HepG2 (cell line): ENCODE results near the gene GASK1A. TPM values are rescaled to one million over a fixed set of nuclear protein-coding genes. Genes with fewer than 3 reads are reported as not detected.

Experiments used
- ATAC-seq: fragments of 200-7000 bp; cut with Tn5 transposase; 3 replicates; pipeline ENCODE4 v1.9.1; 2020; ENCODE audit warnings: mild to moderate bottlenecking, moderate library complexity
- BruUV-seq: library from RNA; stranded (reverse); fragments of 400-500 nt; replicated peaks from 2 replicates; lab custom pipeline; 2021; lab: Mats Ljungman, UMichigan
- CTCF ChIA-PET: fragments of 300-600 bp; formaldehyde crosslinking; extraction: SDS; loops from one replicate; lab custom pipeline; 2021; ENCODE audit warnings: low total read pairs, inconsistent platforms, low intra/inter-chr PET ratio; lab: Yijun Ruan, JAX
- POLR2A ChIA-PET: fragments of 350-600 bp; sonication (Branson Sonifier 250); formaldehyde crosslinking; loops from one replicate; lab custom pipeline; 2020; ENCODE audit warnings: antibody characterized with exemption, inconsistent platforms; lab: Yijun Ruan, JAX
- DNase-seq: peaks from one replicate; pipeline ENCODE4 v3.0.0-alpha.2; 2015; ENCODE audit warnings: low spot score
- FAIRE-seq: peaks from 3 replicates; lab custom pipeline; 2011; peaks lifted over from hg19 to GRCh38; lab: Jason Lieb, UNC
- H2AFZ ChIP-seq: one replicate; pipeline ENCODE4 v1.6.1; 2011; ENCODE audit warnings: low read length, inconsistent platforms
- H3K27ac ChIP-seq: fragments of 300-600 bp; 3 replicates; pipeline ENCODE4 v1.8.0; 2011; ENCODE audit warnings: mixed run types, mild to moderate bottlenecking, mixed read lengths, low read length, inconsistent platforms; ENCODE audit not compliant: insufficient read depth; ENCODE audit errors: extremely low read length
- H3K27me3 ChIP-seq, 2 experiments: fragments of 200-600 bp in 1 of 2; 2 replicates in 1 of 2; 3 replicates in 1 of 2; pipeline versions ENCODE4 v1.6.0 to v1.8.0; 2011; ENCODE audit warnings: low read length in 2 of 2, mild to moderate bottlenecking in 2 of 2, moderate library complexity in 2 of 2, inconsistent platforms in 1 of 2; ENCODE audit not compliant: insufficient read depth in 2 of 2, control insufficient read depth in 1 of 2
- H3K36me3 ChIP-seq, 2 experiments: fragments of 200-600 bp in 1 of 2; replicated peaks in 1 of 2; 2 replicates in 1 of 2; 3 replicates in 1 of 2; pipeline versions ENCODE4 v1.5.1 to v1.8.0; 2011; ENCODE audit warnings: low read length in 2 of 2, inconsistent platforms in 1 of 2; ENCODE audit not compliant: insufficient read depth in 2 of 2, control insufficient read depth in 1 of 2
- H3K4me1 ChIP-seq: 2 replicates; pipeline ENCODE4 v1.5.1; 2012; ENCODE audit warnings: low read length, inconsistent platforms; ENCODE audit not compliant: insufficient read depth
- H3K4me2 ChIP-seq: 2 replicates; pipeline ENCODE4 v1.6.0; 2011; ENCODE audit warnings: low read depth, low read length, inconsistent platforms
- H3K4me3 ChIP-seq, 3 experiments: fragments of 200-600 bp in 1 of 3; sonication (generic), shearing (Covaris generic) in 1 of 3; replicated peaks in 1 of 3; 2 replicates each; pipeline ENCODE4 v1.5.1; 2011 to 2016; ENCODE audit warnings: low read length in 3 of 3, inconsistent platforms in 2 of 3, low read depth in 2 of 3, mild to moderate bottlenecking in 2 of 3, control low read depth in 1 of 3, mixed read lengths in 1 of 3; ENCODE audit not compliant: insufficient read depth in 1 of 3
- H3K79me2 ChIP-seq: one replicate; pipeline ENCODE4 v1.6.1; 2011; ENCODE audit warnings: low read length, inconsistent platforms; ENCODE audit not compliant: insufficient read depth
- H3K9ac ChIP-seq: 2 replicates; pipeline ENCODE4 v1.6.0; 2011; ENCODE audit warnings: mild to moderate bottlenecking, low read depth, low read length, inconsistent platforms; ENCODE audit not compliant: insufficient read depth
- H3K9me3 ChIP-seq: 2 replicates; pipeline ENCODE4 v1.5.1; 2012; ENCODE audit warnings: mild to moderate bottlenecking, low read length
- H4K20me1 ChIP-seq: 2 replicates; pipeline ENCODE4 v1.6.0; 2011; ENCODE audit warnings: inconsistent platforms, mild to moderate bottlenecking, low read length, moderate library complexity; ENCODE audit not compliant: insufficient read depth
- FOXM1 ChIP-seq: sonication (generic); formaldehyde crosslinking; IDR thresholded peaks from 2 replicates; pipeline ENCODE4 v1.5.0; 2020; ENCODE audit warnings: missing genetic modification reagents
- POLR2A ChIP-seq, 2 experiments: IDR thresholded peaks; 2 replicates each; pipeline ENCODE4 v1.6.1; 2011; ENCODE audit warnings: low read depth in 2 of 2, low read length in 2 of 2, mild to moderate bottlenecking in 1 of 2, moderate library complexity in 1 of 2; ENCODE audit not compliant: insufficient read depth in 1 of 2
- ZBTB3 ChIP-seq: sonication (generic); formaldehyde crosslinking; IDR thresholded peaks from 2 replicates; pipeline ENCODE4 v1.4.0; 2020; ENCODE audit warnings: low read depth, mild to moderate bottlenecking, moderate library complexity, missing genetic modification reagents, borderline replicate concordance
- ZMYM3 ChIP-seq: sonication (generic); formaldehyde crosslinking; IDR thresholded peaks from 2 replicates; pipeline ENCODE4 v1.5.1; 2020; ENCODE audit warnings: mild to moderate bottlenecking, missing genetic modification reagents
- ZNF703 ChIP-seq: sonication (generic); formaldehyde crosslinking; IDR thresholded peaks from 2 replicates; pipeline ENCODE4 v1.5.1; 2020; ENCODE audit warnings: missing genetic modification reagents, mild to moderate bottlenecking, moderate library complexity, borderline replicate concordance
- WGBS: methylation state at CpG from one replicate; pipeline ENCODE4 v1.1.6; 2017; ENCODE audit warnings: low lambda C conversion rate; 5-methylcytosine and 5-hydroxymethylcytosine counted together
- in situ Hi-C: cut with HindIII; loops from 2 replicates; pipeline ENCODE4 v1.10.0; 2017; ENCODE audit warnings: low pct_unique_long_range_greater_than_20kb; ENCODE audit not compliant: extremely low pct_ligation_motif_present
- intact Hi-C: fragments of 100-400 bp; cut with micrococcal nuclease; formaldehyde crosslinking; loops from one replicate; pipeline ENCODE4 v1.10.0; 2022; ENCODE audit not compliant: unreplicated experiment
- polyA plus RNA-seq, 8 experiments: library from polyadenylated mRNA; depleted of rRNA in 3 of 8; stranded (reverse) in 7 of 8; unstranded in 1 of 8; fragments of >200 nt; fragmentation: Illumina TruSeq in 4 of 8; extraction: Trizol in 4 of 8; gene quantifications; 2 replicates each; pipeline versions ENCODE4 v1.2.1 to v1.2.3, GENCODE V29; 2011 to 2016; ENCODE audit warnings: low read depth in 4 of 8, missing spikeins in 1 of 8, mixed read lengths in 1 of 8; ENCODE audit not compliant: insufficient read depth in 1 of 8
- total RNA-seq, 5 experiments: library from RNA; depleted of rRNA; stranded (reverse); fragments of >200 nt; fragmentation: Illumina TruSeq; extraction: Trizol; gene quantifications; 2 replicates each; pipeline ENCODE4 v1.2.3, GENCODE V29; 2016; ENCODE audit warnings: low read depth in 1 of 5
- TF ChIP-seq, protein P1 (sequence below): fragments of 450-650 bp; IDR thresholded peaks from 2 replicates; pipeline ENCODE4 v1.6.1; 2016
- TF ChIP-seq, protein P2 (sequence below): sonication (generic); formaldehyde crosslinking; IDR thresholded peaks from 2 replicates; pipeline ENCODE4 v1.5.0; 2020; ENCODE audit warnings: missing genetic modification reagents
- TF ChIP-seq, protein P3 (sequence below): IDR thresholded peaks from 2 replicates; pipeline ENCODE4 v1.6.1; 2016; ENCODE audit warnings: low read depth, missing genetic modification reagents, missing compliant biosample characterization
- TF ChIP-seq, protein P4 (sequence below): sonication (generic); formaldehyde crosslinking; IDR thresholded peaks from 2 replicates; pipeline ENCODE4 v1.5.1; 2020; ENCODE audit warnings: mild to moderate bottlenecking, missing genetic modification reagents, borderline replicate concordance

GASK1A gene
- total and polyA plus RNA-seq, 2 of the 13 experiments (the other 11 are each of a cell fraction or from before 2014, with no cell fraction given), result not detected

DNA sequence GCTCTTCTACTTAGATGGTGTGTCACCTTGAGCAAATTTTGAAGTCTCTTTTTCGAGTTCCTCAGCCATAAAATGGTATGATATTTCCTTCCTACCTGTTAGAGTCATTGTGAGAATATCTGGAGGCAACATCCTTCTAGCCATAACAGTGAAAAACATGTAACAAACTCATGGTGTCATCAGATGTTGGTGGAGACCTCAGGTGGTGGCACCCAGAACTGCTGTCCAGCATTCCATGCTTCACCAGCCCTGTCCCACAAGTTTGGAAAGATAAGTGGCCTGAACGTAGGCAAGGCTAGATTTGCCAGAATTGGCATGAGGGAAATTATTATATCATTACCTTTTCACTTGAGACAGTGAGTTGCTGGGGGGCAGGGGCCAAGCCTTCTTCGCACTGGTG lies 30.4 kb downstream of the GASK1A start:
- Histone ChIP-seq H3K79me2 (no peaks in the 10 kb centered on the region), H3K36me3 (no peaks in the 10 kb centered on the region), H2AFZ (no peak overlapping the region), H3K27me3 (no peaks in the 10 kb centered on the region), H3K27ac (no peak overlapping the region), H4K20me1 (no peaks in the 10 kb centered on the region), H3K4me1 (no peaks in the 10 kb centered on the region), H3K9me3 (peaks cover 31% of the 10 kb centered on the region), H3K4me3 (no peak overlapping the region), H3K9ac (no peak overlapping the region), H3K4me2 (no peak overlapping the region)
- FAIRE-seq, result no peak
- TF ChIP-seq, protein P1, sequence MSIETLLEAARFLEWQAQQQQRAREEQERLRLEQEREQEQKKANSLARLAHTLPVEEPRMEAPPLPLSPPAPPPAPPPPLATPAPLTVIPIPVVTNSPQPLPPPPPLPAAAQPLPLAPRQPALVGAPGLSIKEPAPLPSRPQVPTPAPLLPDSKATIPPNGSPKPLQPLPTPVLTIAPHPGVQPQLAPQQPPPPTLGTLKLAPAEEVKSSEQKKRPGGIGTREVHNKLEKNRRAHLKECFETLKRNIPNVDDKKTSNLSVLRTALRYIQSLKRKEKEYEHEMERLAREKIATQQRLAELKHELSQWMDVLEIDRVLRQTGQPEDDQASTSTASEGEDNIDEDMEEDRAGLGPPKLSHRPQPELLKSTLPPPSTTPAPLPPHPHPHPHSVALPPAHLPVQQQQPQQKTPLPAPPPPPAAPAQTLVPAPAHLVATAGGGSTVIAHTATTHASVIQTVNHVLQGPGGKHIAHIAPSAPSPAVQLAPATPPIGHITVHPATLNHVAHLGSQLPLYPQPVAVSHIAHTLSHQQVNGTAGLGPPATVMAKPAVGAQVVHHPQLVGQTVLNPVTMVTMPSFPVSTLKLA, result no peak
- TF ChIP-seq FOXM1 (CRISPR knock-in tag) (no peak), ZMYM3 (no peak)
- in situ Hi-C loops, result no loop called here
- intact Hi-C loops, result no loop called here
- POLR2A ChIA-PET, result no interaction called here
- ATAC-seq, result no peak
- BruUV-seq, result no TSS peak
- WGBS, result 25% methylated on average over 2 of the region's 3 CpGs
- CTCF ChIA-PET, result no interaction called here
- DNase-seq, result no peak

DNA sequence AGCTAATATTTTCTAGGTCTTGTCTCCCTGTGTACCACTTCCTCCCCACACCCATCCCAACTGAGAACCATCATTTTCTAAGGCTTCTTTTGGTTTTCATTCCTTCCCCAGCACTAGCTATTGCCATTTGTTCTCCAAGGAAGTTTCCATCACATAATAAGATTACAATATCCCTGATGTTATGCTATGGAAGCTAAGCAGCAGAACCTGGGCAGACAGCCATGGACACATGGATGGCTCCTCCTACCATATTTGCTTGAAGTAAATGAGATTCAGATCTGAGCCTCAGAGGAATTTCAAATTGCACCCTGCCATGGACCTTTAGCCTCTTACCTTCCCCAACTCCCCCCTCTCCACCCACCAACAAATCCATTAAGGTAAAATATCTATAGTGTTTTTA lies 31.5 kb downstream of the GASK1A start:
- Histone ChIP-seq H3K9ac (no peak overlapping the region), H3K79me2 (no peaks in the 10 kb centered on the region), H3K4me2 (no peak overlapping the region), H2AFZ (no peak overlapping the region), H3K27me3 (no peaks in the 10 kb centered on the region), H3K4me1 (no peaks in the 10 kb centered on the region), H3K4me3 (no peak overlapping the region), H3K9me3 (peaks cover 42% of the 10 kb centered on the region), H4K20me1 (no peaks in the 10 kb centered on the region), H3K36me3 (no peaks in the 10 kb centered on the region), H3K27ac (no peak overlapping the region)
- intact Hi-C loops, result no loop called here
- DNase-seq (no peak), ATAC-seq (no peak), FAIRE-seq (no peak)
- BruUV-seq, result no TSS peak
- in situ Hi-C loops, result no loop called here
- ChIA-PET CTCF (no interaction called here), POLR2A (no interaction called here)
- TF ChIP-seq, protein P2, sequence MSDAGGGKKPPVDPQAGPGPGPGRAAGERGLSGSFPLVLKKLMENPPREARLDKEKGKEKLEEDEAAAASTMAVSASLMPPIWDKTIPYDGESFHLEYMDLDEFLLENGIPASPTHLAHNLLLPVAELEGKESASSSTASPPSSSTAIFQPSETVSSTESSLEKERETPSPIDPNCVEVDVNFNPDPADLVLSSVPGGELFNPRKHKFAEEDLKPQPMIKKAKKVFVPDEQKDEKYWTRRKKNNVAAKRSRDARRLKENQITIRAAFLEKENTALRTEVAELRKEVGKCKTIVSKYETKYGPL (CRISPR knock-in tag), result no peak
- TF ChIP-seq ZBTB3 (no peak), POLR2A (IDR thresholded peaks at IDR 0.05; ENCODE audit: insufficient read depth in 1 of 2, low read depth in 2 of 2, low read length in 2 of 2) (no peak), ZNF703 (CRISPR knock-in tag) (no peak)
- TF ChIP-seq, protein P3, sequence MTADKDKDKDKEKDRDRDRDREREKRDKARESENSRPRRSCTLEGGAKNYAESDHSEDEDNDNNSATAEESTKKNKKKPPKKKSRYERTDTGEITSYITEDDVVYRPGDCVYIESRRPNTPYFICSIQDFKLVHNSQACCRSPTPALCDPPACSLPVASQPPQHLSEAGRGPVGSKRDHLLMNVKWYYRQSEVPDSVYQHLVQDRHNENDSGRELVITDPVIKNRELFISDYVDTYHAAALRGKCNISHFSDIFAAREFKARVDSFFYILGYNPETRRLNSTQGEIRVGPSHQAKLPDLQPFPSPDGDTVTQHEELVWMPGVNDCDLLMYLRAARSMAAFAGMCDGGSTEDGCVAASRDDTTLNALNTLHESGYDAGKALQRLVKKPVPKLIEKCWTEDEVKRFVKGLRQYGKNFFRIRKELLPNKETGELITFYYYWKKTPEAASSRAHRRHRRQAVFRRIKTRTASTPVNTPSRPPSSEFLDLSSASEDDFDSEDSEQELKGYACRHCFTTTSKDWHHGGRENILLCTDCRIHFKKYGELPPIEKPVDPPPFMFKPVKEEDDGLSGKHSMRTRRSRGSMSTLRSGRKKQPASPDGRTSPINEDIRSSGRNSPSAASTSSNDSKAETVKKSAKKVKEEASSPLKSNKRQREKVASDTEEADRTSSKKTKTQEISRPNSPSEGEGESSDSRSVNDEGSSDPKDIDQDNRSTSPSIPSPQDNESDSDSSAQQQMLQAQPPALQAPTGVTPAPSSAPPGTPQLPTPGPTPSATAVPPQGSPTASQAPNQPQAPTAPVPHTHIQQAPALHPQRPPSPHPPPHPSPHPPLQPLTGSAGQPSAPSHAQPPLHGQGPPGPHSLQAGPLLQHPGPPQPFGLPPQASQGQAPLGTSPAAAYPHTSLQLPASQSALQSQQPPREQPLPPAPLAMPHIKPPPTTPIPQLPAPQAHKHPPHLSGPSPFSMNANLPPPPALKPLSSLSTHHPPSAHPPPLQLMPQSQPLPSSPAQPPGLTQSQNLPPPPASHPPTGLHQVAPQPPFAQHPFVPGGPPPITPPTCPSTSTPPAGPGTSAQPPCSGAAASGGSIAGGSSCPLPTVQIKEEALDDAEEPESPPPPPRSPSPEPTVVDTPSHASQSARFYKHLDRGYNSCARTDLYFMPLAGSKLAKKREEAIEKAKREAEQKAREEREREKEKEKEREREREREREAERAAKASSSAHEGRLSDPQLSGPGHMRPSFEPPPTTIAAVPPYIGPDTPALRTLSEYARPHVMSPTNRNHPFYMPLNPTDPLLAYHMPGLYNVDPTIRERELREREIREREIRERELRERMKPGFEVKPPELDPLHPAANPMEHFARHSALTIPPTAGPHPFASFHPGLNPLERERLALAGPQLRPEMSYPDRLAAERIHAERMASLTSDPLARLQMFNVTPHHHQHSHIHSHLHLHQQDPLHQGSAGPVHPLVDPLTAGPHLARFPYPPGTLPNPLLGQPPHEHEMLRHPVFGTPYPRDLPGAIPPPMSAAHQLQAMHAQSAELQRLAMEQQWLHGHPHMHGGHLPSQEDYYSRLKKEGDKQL, result no peak
- TF ChIP-seq, protein P4, sequence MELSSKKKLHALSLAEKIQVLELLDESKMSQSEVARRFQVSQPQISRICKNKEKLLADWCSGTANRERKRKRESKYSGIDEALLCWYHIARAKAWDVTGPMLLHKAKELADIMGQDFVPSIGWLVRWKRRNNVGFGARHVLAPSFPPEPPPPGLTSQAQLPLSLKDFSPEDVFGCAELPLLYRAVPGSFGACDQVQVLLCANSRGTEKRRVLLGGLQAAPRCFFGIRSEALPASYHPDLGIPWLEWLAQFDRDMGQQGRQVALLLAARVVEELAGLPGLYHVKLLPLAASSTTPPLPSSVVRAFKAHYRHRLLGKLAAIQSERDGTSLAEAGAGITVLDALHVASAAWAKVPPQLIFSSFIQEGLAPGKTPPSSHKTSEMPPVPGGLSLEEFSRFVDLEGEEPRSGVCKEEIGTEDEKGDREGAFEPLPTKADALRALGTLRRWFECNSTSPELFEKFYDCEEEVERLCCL (CRISPR knock-in tag), result no peak
